IMR-90 (cell line): ENCODE results near the gene NPB. TPM values are rescaled to one million over a fixed set of nuclear protein-coding genes. Genes with fewer than 3 reads are reported as not detected.

ENCODE experiments used
- ATAC-seq: fragments of 200-7000 bp; cut with Tn5 transposase; 2 replicates; pipeline ENCODE4 v1.9.1; 2020; ENCODE audit warnings: low read depth, mild to moderate bottlenecking, moderate library complexity
- BruUV-seq: library from RNA; stranded (reverse); fragments of 400-500 nt; replicated peaks from 2 replicates; lab custom pipeline; 2021; lab: Mats Ljungman, UMichigan
- CTCF ChIA-PET: fragments of 300-600 bp; formaldehyde crosslinking; extraction: SDS; loops from one replicate; lab custom pipeline; 2021; ENCODE audit warnings: antibody characterized with exemption; lab: Yijun Ruan, JAX
- POLR2A ChIA-PET: fragments of 300-600 bp; sonication (Branson Sonifier 250); formaldehyde crosslinking; loops from one replicate; lab custom pipeline; 2022; ENCODE audit warnings: antibody characterized with exemption; ENCODE audit not compliant: unreplicated experiment; lab: Charles Lee
- DNase-seq: peaks from one replicate; pipeline ENCODE4 v3.0.0; 2013
- H2AFZ ChIP-seq: replicated peaks from 2 replicates; pipeline ENCODE3; 2013; ENCODE audit warnings: low read length, mild to moderate bottlenecking; ENCODE audit not compliant: poor library complexity
- H2AK5ac ChIP-seq: 2 replicates; pipeline ENCODE4 v1.6.1; 2013; ENCODE audit warnings: low read depth, low read length, inconsistent platforms
- H2AK9ac ChIP-seq: replicated peaks from 2 replicates; pipeline ENCODE3; 2013; ENCODE audit warnings: mild to moderate bottlenecking, low read depth, low read length, moderate library complexity; ENCODE audit not compliant: poor library complexity
- H2BK120ac ChIP-seq: 2 replicates; pipeline ENCODE4 v1.6.1; 2013; ENCODE audit warnings: low read depth, low read length, inconsistent platforms
- H2BK15ac ChIP-seq: 3 replicates; pipeline ENCODE4 v1.6.1; 2013; ENCODE audit warnings: low read depth, low read length, inconsistent platforms
- H2BK20ac ChIP-seq: 2 replicates; pipeline ENCODE4 v1.6.1; 2013; ENCODE audit warnings: low read depth, mild to moderate bottlenecking, inconsistent platforms, low read length, moderate library complexity
- H2BK5ac ChIP-seq: 2 replicates; pipeline ENCODE4 v1.6.1; 2013; ENCODE audit warnings: mild to moderate bottlenecking, low read depth, low read length, inconsistent platforms; ENCODE audit not compliant: poor library complexity, severe bottlenecking
- H3K14ac ChIP-seq: replicated peaks from 2 replicates; pipeline ENCODE4 v1.6.1; 2013; ENCODE audit warnings: low read depth, low read length, inconsistent platforms
- H3K18ac ChIP-seq: 2 replicates; pipeline ENCODE4 v1.6.1; 2013; ENCODE audit warnings: low read depth, low read length, control low read depth
- H3K23ac ChIP-seq: 2 replicates; pipeline ENCODE4 v1.6.1; 2013; ENCODE audit warnings: low read depth, low read length, inconsistent platforms
- H3K27ac ChIP-seq: 2 replicates; pipeline ENCODE4 v1.5.1; 2013; ENCODE audit warnings: mild to moderate bottlenecking, control low read depth, low read length; ENCODE audit not compliant: insufficient read depth
- H3K27me3 ChIP-seq: 2 replicates; pipeline ENCODE4 v1.6.1; 2013; ENCODE audit warnings: low read length; ENCODE audit not compliant: control insufficient read depth, insufficient read depth
- H3K36me3 ChIP-seq: 2 replicates; pipeline ENCODE4 v1.6.1; 2013; ENCODE audit warnings: low read length, mixed read lengths; ENCODE audit not compliant: control insufficient read depth, insufficient read depth
- H3K4ac ChIP-seq: 2 replicates; pipeline ENCODE4 v1.6.1; 2013; ENCODE audit warnings: low read depth, low read length, inconsistent platforms
- H3K4me1 ChIP-seq: 2 replicates; pipeline ENCODE4 v1.6.1; 2013; ENCODE audit warnings: low read length, mixed read lengths; ENCODE audit not compliant: control insufficient read depth, insufficient read depth
- H3K4me2 ChIP-seq: 2 replicates; pipeline ENCODE4 v1.6.1; 2013; ENCODE audit warnings: low read depth, mild to moderate bottlenecking, control low read depth, low read length, moderate library complexity
- H3K4me3 ChIP-seq: 2 replicates; pipeline ENCODE4 v1.5.1; 2013; ENCODE audit warnings: low read depth, mild to moderate bottlenecking, control low read depth, low read length, moderate library complexity; ENCODE audit not compliant: insufficient read depth
- H3K56ac ChIP-seq: 2 replicates; pipeline ENCODE4 v1.6.1; 2013; ENCODE audit warnings: low read length, inconsistent platforms; ENCODE audit not compliant: insufficient read depth; ENCODE audit errors: extremely low read depth
- H3K79me1 ChIP-seq, 2 experiments: 2 replicates each; pipeline ENCODE4 v1.6.1; 2013; ENCODE audit warnings: low read length in 2 of 2, inconsistent platforms in 1 of 2, low read depth in 1 of 2
- H3K9ac ChIP-seq: 2 replicates; pipeline ENCODE4 v1.6.1; 2013; ENCODE audit warnings: low read depth, low read length, control low read depth
- H3K9me1 ChIP-seq: 2 replicates; pipeline ENCODE4 v1.6.1; 2013; ENCODE audit warnings: low read length, inconsistent platforms; ENCODE audit not compliant: insufficient read depth
- H3K9me3 ChIP-seq: 2 replicates; pipeline ENCODE4 v1.6.1; 2013; ENCODE audit warnings: low read length; ENCODE audit not compliant: control insufficient read depth, insufficient read depth
- H4K20me1 ChIP-seq: 2 replicates; pipeline ENCODE4 v1.6.1; 2013; ENCODE audit warnings: low read length, inconsistent platforms; ENCODE audit not compliant: insufficient read depth
- H4K5ac ChIP-seq: 2 replicates; pipeline ENCODE4 v1.6.1; 2013; ENCODE audit warnings: mild to moderate bottlenecking, low read depth, low read length, control low read depth
- H4K8ac ChIP-seq, 2 experiments: 2 replicates each; pipeline ENCODE4 v1.6.1; 2013; ENCODE audit warnings: low read depth in 2 of 2, low read length in 2 of 2, control low read depth in 1 of 2, inconsistent platforms in 1 of 2
- H4K91ac ChIP-seq: 2 replicates; pipeline ENCODE4 v1.6.1; 2013; ENCODE audit warnings: low read depth, low read length, inconsistent platforms; ENCODE audit not compliant: insufficient read depth
- BHLHE40 ChIP-seq: fragments of 150-350 bp; IDR thresholded peaks from 2 replicates; pipeline ENCODE4 v1.6.1; 2016; ENCODE audit warnings: mild to moderate bottlenecking, low read depth, low read length
- MAZ ChIP-seq: IDR thresholded peaks from 2 replicates; pipeline ENCODE4 v1.6.1; 2012; ENCODE audit warnings: low read depth, mild to moderate bottlenecking, low read length, improper control_type of control experiment, moderate library complexity, borderline replicate concordance
- MXI1 ChIP-seq: IDR thresholded peaks from 2 replicates; pipeline ENCODE4 v1.6.1; 2012; ENCODE audit warnings: low read depth, mild to moderate bottlenecking, low read length, moderate library complexity, borderline replicate concordance
- RFX5 ChIP-seq: IDR thresholded peaks from 2 replicates; pipeline ENCODE4 v1.8.0; 2012; ENCODE audit warnings: low read depth, mild to moderate bottlenecking, low read length, moderate library complexity
- WGBS, 2 experiments: methylation state at CpG; one replicate each; pipeline versions ENCODE4 v1.1.5 to v1.1.7; 2013; ENCODE audit warnings: missing lambda C conversion rate in 2 of 2; ENCODE audit not compliant: insufficient read length in 1 of 2; ENCODE audit errors: extremely low coverage in 2 of 2; 5-methylcytosine and 5-hydroxymethylcytosine counted together
- dilution Hi-C: fragments of 300-500 bp; cut with HindIII; formaldehyde crosslinking; loops from one replicate; pipeline ENCODE4 v1.14.3; 2018; ENCODE audit warnings: low sequenced_read_pairs; ENCODE audit not compliant: unreplicated experiment
- in situ Hi-C: fragments of 300-500 bp; cut with MboI; formaldehyde crosslinking; loops from 3 replicates; pipeline ENCODE4 v1.14.3; 2019; ENCODE audit warnings: low sequenced_read_pairs, inconsistent platforms, mixed read lengths
- intact Hi-C: fragments of 100-400 bp; cut with micrococcal nuclease; formaldehyde crosslinking; loops from 2 replicates; pipeline ENCODE4 v1.10.0; 2022
- polyA plus RNA-seq, 3 experiments: library from polyadenylated mRNA; depleted of rRNA; stranded (reverse); fragments of >200 nt; gene quantifications; 2 replicates each; pipeline ENCODE4 v1.2.3, GENCODE V29; 2012; ENCODE audit warnings: low replicate concordance in 1 of 3
- total RNA-seq: library from RNA; depleted of rRNA; stranded (reverse); fragments of >200 nt; gene quantifications from 2 replicates; pipeline ENCODE4 v1.2.3, GENCODE V29; 2012
- TF ChIP-seq, protein P1 (sequence below): fragments of 150-350 bp; IDR thresholded peaks from 2 replicates; pipeline ENCODE4 v1.6.1; 2017; ENCODE audit warnings: mild to moderate bottlenecking, antibody characterized with exemption, low read length, low read depth

The NPB gene
- total and polyA plus RNA-seq, 2 of the 4 experiments (the other 2 are of a cell fraction) = 0.51 TPM; not detected in 1

DNA sequence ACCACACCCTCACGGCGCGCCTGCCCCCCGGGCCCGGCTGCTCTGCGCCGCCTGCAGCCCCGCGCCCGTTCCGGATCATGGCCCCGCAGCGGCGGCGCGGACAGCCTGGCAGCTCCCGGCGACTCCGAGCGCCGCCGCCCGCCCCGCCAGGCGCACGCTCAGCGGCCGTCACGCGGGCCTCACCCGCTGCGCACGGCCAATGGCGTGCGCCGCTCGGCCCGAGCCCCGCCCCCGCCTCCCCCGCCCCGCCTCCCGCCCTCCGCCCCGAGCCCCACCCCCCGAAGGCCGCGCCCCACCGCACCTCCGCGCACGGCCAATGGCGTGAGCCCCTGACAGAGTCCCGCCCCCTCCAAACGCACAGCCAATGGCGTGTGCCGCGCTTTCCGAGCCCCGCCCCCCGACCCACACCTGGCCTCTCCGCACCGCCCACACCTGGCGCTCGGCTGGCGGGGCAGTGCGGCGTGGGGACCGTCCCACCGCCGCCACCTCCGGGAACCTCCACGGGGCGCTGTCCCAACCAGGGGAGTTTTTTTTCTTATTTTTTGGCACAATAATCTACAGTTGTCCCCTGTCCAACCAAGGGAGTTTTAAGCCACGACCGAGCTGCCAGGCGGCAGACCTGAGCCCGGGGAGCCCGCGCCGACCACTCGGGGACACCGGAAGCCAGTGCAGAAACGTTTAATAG, 9.4 kb downstream of the NPB start, which contains the start of gene PCYT2:
PCYT2 (minus strand) TSS at position 123 of the 685 bp plus-strand sequence; CDS start at position 79, 44 bp downstream.
- 26% methylated on average over 10 of the region's 84 CpGs; no CpG with 5 or more reads in 1 of the 2 experiments for WGBS, 2 experiments
- peak within 1 kb of the TSS; percentile 93 for H2AK9ac ChIP-seq
- no peak within 1 kb of the TSS for H2BK20ac ChIP-seq
- TF ChIP-seq MXI1 (0 out of 2 replicates have a peak, but pooled peaks have one; percentile 62), RFX5 (no peak), MAZ (peak; percentile 72; the same call in 1 of the 2 replicates), BHLHE40 (peak; percentile 50; the same call in 1 of the 2 replicates)
- TF ChIP-seq, protein P1, sequence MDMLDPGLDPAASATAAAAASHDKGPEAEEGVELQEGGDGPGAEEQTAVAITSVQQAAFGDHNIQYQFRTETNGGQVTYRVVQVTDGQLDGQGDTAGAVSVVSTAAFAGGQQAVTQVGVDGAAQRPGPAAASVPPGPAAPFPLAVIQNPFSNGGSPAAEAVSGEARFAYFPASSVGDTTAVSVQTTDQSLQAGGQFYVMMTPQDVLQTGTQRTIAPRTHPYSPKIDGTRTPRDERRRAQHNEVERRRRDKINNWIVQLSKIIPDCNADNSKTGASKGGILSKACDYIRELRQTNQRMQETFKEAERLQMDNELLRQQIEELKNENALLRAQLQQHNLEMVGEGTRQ = peak; percentile 75
- 0 out of 2 replicates have a peak within 1 kb of the TSS, but pooled peaks have one; percentile 33 for H3K14ac ChIP-seq
- H4K91ac ChIP-seq = no peak within 1 kb of the TSS
- peak within 1 kb of the TSS; percentile 11; the same call in 1 of the 2 replicates for H3K4ac ChIP-seq
- BruUV-seq = no TSS peak
- DNase-seq (peak; percentile 73), ATAC-seq (peak; percentile 95)
- H2BK15ac ChIP-seq = no peak within 1 kb of the TSS
- CTCF ChIA-PET = no interaction called here
- peak within 1 kb of the TSS; percentile 65 for H3K4me2 ChIP-seq
- peak within 1 kb of the TSS; percentile 89 for H2AFZ ChIP-seq
- H3K4me1 ChIP-seq = peaks cover 5% of the 10 kb centered on the region
- H3K23ac ChIP-seq = peak within 1 kb of the TSS; percentile 58; the same call in 1 of the 2 replicates
- H3K79me1 ChIP-seq = peaks cover 9 to 44% of the 10 kb centered on the region in 2 experiments; a peak in 3 of 4 replicates
- no peaks in the 10 kb centered on the region for H3K27me3 ChIP-seq
- no peak within 1 kb of the TSS for H2BK120ac ChIP-seq
- dilution Hi-C loops (no loop called here), in situ Hi-C loops (no loop called here), intact Hi-C loops (no loop called here)
- H2BK5ac ChIP-seq = no peak within 1 kb of the TSS
- peak within 1 kb of the TSS; percentile 4; the same call in 1 of the 2 replicates for H3K27ac ChIP-seq
- peak within 1 kb of the TSS; percentile 90 for H3K4me3 ChIP-seq
- POLR2A ChIA-PET = no interaction called here
- H3K56ac ChIP-seq = no peak within 1 kb of the TSS; the same call in 1 of the 2 replicates
- no peak within 1 kb of the TSS for H4K8ac ChIP-seq
- peaks cover 11% of the 10 kb centered on the region; the same call in 1 of the 2 replicates for H3K9me1 ChIP-seq
- peak within 1 kb of the TSS; percentile 55 for H3K9ac ChIP-seq
- H3K36me3 ChIP-seq = peaks cover 50% of the 10 kb centered on the region
- no peak within 1 kb of the TSS for H2AK5ac ChIP-seq
- no peaks in the 10 kb centered on the region for H3K9me3 ChIP-seq
- no peak within 1 kb of the TSS for H4K5ac ChIP-seq
- peaks cover 31% of the 10 kb centered on the region for H4K20me1 ChIP-seq
- H3K18ac ChIP-seq = no peak within 1 kb of the TSS
